H9 (cell line): Measurements from ENCODE around the gene DGKB. TPM values are rescaled to one million over a fixed set of nuclear protein-coding genes. Genes with fewer than 3 reads are reported as not detected.

Experiments
- DNase-seq: peaks from one replicate; pipeline ENCODE4 v3.0.0-alpha.2; 2017
- H2AFZ ChIP-seq: one replicate; pipeline ENCODE4 v1.6.1; 2013; ENCODE audit warnings: mild to moderate bottlenecking, low read length, control low read depth, moderate library complexity
- H2AK5ac ChIP-seq: 2 replicates; pipeline ENCODE4 v1.6.1; 2013; ENCODE audit warnings: low read length, control low read depth, mixed read lengths; ENCODE audit not compliant: insufficient read length
- H2BK120ac ChIP-seq: one replicate; pipeline ENCODE4 v1.6.1; 2013; ENCODE audit warnings: low read depth, mild to moderate bottlenecking, low read length, control low read depth, inconsistent platforms; ENCODE audit not compliant: poor library complexity, severe bottlenecking
- H2BK12ac ChIP-seq: 2 replicates; pipeline ENCODE4 v1.6.1; 2013; ENCODE audit warnings: low read length, control low read depth, mixed read lengths, low read depth; ENCODE audit not compliant: insufficient read length
- H2BK15ac ChIP-seq: 2 replicates; pipeline ENCODE4 v1.6.1; 2013; ENCODE audit warnings: low read depth, low read length, control low read depth
- H2BK20ac ChIP-seq: one replicate; pipeline ENCODE4 v1.6.1; 2013; ENCODE audit warnings: low read depth, mild to moderate bottlenecking, low read length, control low read depth, inconsistent platforms; ENCODE audit not compliant: poor library complexity, severe bottlenecking
- H2BK5ac ChIP-seq: 2 replicates; pipeline ENCODE4 v1.6.1; 2013; ENCODE audit warnings: low read length, control low read depth, mixed read lengths; ENCODE audit not compliant: insufficient read length
- H3K14ac ChIP-seq: 2 replicates; pipeline ENCODE4 v1.6.1; 2013; ENCODE audit warnings: low read length, control low read depth; ENCODE audit not compliant: insufficient read depth
- H3K18ac ChIP-seq: 2 replicates; pipeline ENCODE4 v1.6.1; 2013; ENCODE audit warnings: low read depth, mild to moderate bottlenecking, mixed read lengths, low read length, control low read depth; ENCODE audit not compliant: insufficient read length
- H3K23ac ChIP-seq: 2 replicates; pipeline ENCODE4 v1.6.1; 2013; ENCODE audit warnings: low read length, control low read depth, mixed read lengths, low read depth; ENCODE audit not compliant: insufficient read length
- H3K23me2 ChIP-seq: 2 replicates; pipeline ENCODE4 v1.6.1; 2013; ENCODE audit warnings: low read depth, mild to moderate bottlenecking, mixed read lengths, low read length, control low read depth; ENCODE audit not compliant: insufficient read length, poor library complexity, severe bottlenecking
- H3K27ac ChIP-seq: 2 replicates; pipeline ENCODE4 v1.5.1; 2013; ENCODE audit warnings: low read length, control low read depth, mixed read lengths, low read depth; ENCODE audit not compliant: insufficient read length
- H3K27me3 ChIP-seq: 2 replicates; pipeline ENCODE4 v1.6.1; 2013; ENCODE audit warnings: low read length, control low read depth, inconsistent platforms; ENCODE audit not compliant: insufficient read depth
- H3K4ac ChIP-seq: 2 replicates; pipeline ENCODE4 v1.6.1; 2013; ENCODE audit warnings: low read depth, mild to moderate bottlenecking, control low read depth, inconsistent platforms, low read length, moderate library complexity
- H3K4me1 ChIP-seq: 2 replicates; pipeline ENCODE4 v1.6.1; 2013; ENCODE audit warnings: low read length, control low read depth, inconsistent platforms; ENCODE audit not compliant: insufficient read depth
- H3K4me2 ChIP-seq: 2 replicates; pipeline ENCODE4 v1.6.1; 2013; ENCODE audit warnings: low read length, control low read depth, mixed read lengths; ENCODE audit not compliant: insufficient read length, insufficient read depth
- H3K56ac ChIP-seq: 2 replicates; pipeline ENCODE4 v1.6.1; 2013; ENCODE audit warnings: low read depth, mild to moderate bottlenecking, mixed read lengths, low read length, control low read depth; ENCODE audit not compliant: insufficient read length
- H3K79me1 ChIP-seq: 2 replicates; pipeline ENCODE4 v1.6.1; 2013; ENCODE audit warnings: low read depth, mild to moderate bottlenecking, moderate library complexity, low read length, control low read depth, inconsistent platforms; ENCODE audit not compliant: insufficient read depth, poor library complexity, severe bottlenecking
- H3K79me2 ChIP-seq: 2 replicates; pipeline ENCODE4 v1.6.1; 2013; ENCODE audit warnings: low read length, control low read depth, inconsistent platforms; ENCODE audit not compliant: insufficient read depth
- H3K9ac ChIP-seq: 2 replicates; pipeline ENCODE4 v1.6.1; 2013; ENCODE audit warnings: low read length, control low read depth, mixed read lengths; ENCODE audit not compliant: insufficient read length; ENCODE audit errors: extremely low read depth
- H3K9me3 ChIP-seq: one replicate; pipeline ENCODE4 v1.6.1; 2013; ENCODE audit warnings: low read depth, low read length, inconsistent platforms; ENCODE audit not compliant: control insufficient read depth
- H3T11ph ChIP-seq: one replicate; pipeline ENCODE4 v1.6.1; 2013; ENCODE audit warnings: mild to moderate bottlenecking, low read length, control low read depth, inconsistent platforms
- H4K20me1 ChIP-seq: one replicate; pipeline ENCODE4 v1.6.1; 2013; ENCODE audit not compliant: control insufficient read depth, insufficient read length, insufficient read depth
- H4K5ac ChIP-seq: 2 replicates; pipeline ENCODE4 v1.6.1; 2013; ENCODE audit warnings: low read depth, mild to moderate bottlenecking, mixed read lengths, low read length, control low read depth; ENCODE audit not compliant: insufficient read length
- H4K8ac ChIP-seq: replicated peaks from 2 replicates; pipeline ENCODE4 v1.6.1; 2013; ENCODE audit warnings: low read length, control low read depth, mixed read lengths, low read depth; ENCODE audit not compliant: insufficient read length
- H4K91ac ChIP-seq: 2 replicates; pipeline ENCODE4 v1.6.1; 2013; ENCODE audit warnings: low read depth, mild to moderate bottlenecking, moderate library complexity, mixed read lengths, low read length, control low read depth; ENCODE audit not compliant: insufficient read length
- H3K27ac Mint-ChIP-seq, 3 experiments: 2 replicates in 2 of 3; 3 replicates in 1 of 3; pipeline ENCODE4 v1.8.0; 2020 to 2021; ENCODE audit warnings: mixed read lengths in 3 of 3, mild to moderate bottlenecking in 1 of 3, moderate library complexity in 1 of 3
- H3K27me3 Mint-ChIP-seq: 2 replicates; pipeline ENCODE4 v1.8.0; 2021; ENCODE audit warnings: low read depth, mild to moderate bottlenecking, moderate library complexity, mixed read lengths
- H3K36me3 Mint-ChIP-seq, 3 experiments: 2 replicates in 2 of 3; 3 replicates in 1 of 3; pipeline ENCODE4 v1.8.0; 2020 to 2021; ENCODE audit warnings: low read depth in 3 of 3, mixed read lengths in 3 of 3; ENCODE audit not compliant: insufficient read depth in 1 of 3
- H3K4me1 Mint-ChIP-seq, 2 experiments: 2 replicates each; pipeline ENCODE4 v1.8.0; 2020; ENCODE audit warnings: mixed read lengths in 2 of 2
- H3K4me3 Mint-ChIP-seq, 2 experiments: 2 replicates in 1 of 2; 3 replicates in 1 of 2; pipeline ENCODE4 v1.8.0; 2020 to 2021; ENCODE audit warnings: mild to moderate bottlenecking in 2 of 2, mixed read lengths in 2 of 2, moderate library complexity in 1 of 2
- H3K9me3 Mint-ChIP-seq, 2 experiments: 2 replicates in 1 of 2; 3 replicates in 1 of 2; pipeline ENCODE4 v1.8.0; 2020; ENCODE audit warnings: mild to moderate bottlenecking in 2 of 2, mixed read lengths in 2 of 2, moderate library complexity in 1 of 2
- CTCF ChIP-seq: fragments of 200-600 bp; sonication (generic); conservative IDR thresholded peaks from 3 replicates; pipeline ENCODE4 v1.8.0; 2021; ENCODE audit warnings: antibody characterized with exemption, mild to moderate bottlenecking
- WGBS: extraction: QIAGEN DNeasy Blood & Tissue Kit; methylation state at CpG from one replicate; pipeline ENCODE4 v1.1.7; 2013; ENCODE audit warnings: missing lambda C conversion rate, low lambda C conversion rate, mixed read lengths; ENCODE audit not compliant: insufficient read length; ENCODE audit errors: extremely low coverage; 5-methylcytosine and 5-hydroxymethylcytosine counted together
- total RNA-seq: library from RNA; stranded (reverse); gene quantifications from 2 replicates; pipeline ENCODE4 v1.2.1, GENCODE V29; 2021

The DGKB gene
- total RNA-seq, 1 experiment from 2014 or later: 0.26 TPM

GRCh38 chr7:14734839-14735321 is 167.7 kb downstream of the DGKB start:
- WGBS: no CpG with 5 or more reads among the region's 9 CpGs
- H3K27ac ChIP-seq: no peak overlapping the region
- H3K4me2 ChIP-seq: peak overlapping the region; percentile 11
- H4K8ac ChIP-seq: no peak overlapping the region
- no peak overlapping the region for H3K23ac ChIP-seq
- H3K9me3 Mint-ChIP-seq: peaks cover 6 to 15% of the 10 kb centered on the region in 2 experiments
- no peak overlapping the region for H2BK20ac ChIP-seq
- peak; percentile 86 for DNase-seq
- H3K27ac Mint-ChIP-seq: peak overlapping the region in 2 of 3 experiments; percentile 42 to 58; a peak in 2 of 7 replicates
- no peak overlapping the region for H3K18ac ChIP-seq
- H3T11ph ChIP-seq: no peak overlapping the region
- peak; percentile 73 for TF ChIP-seq CTCF
- no peak overlapping the region for H3K14ac ChIP-seq
- no peaks in the 10 kb centered on the region for H3K9me3 ChIP-seq
- no peaks in the 10 kb centered on the region for H3K27me3 Mint-ChIP-seq
- no peaks in the 10 kb centered on the region for H4K20me1 ChIP-seq
- no peak overlapping the region for H4K5ac ChIP-seq
- H2AFZ ChIP-seq: no peak overlapping the region
- no peaks in the 10 kb centered on the region for H3K79me2 ChIP-seq
- H3K36me3 Mint-ChIP-seq: peaks cover 3 to 7% (median 6%) of the 10 kb centered on the region in 3 experiments; a peak in 5 of 7 replicates
- no peak overlapping the region for H2BK120ac ChIP-seq
- peak overlapping the region; percentile 41 to 57; a peak in 3 of 5 replicates for H3K4me3 Mint-ChIP-seq
- H3K4me1 ChIP-seq: no peaks in the 10 kb centered on the region
- no peak overlapping the region for H2BK15ac ChIP-seq
- no peak overlapping the region for H2AK5ac ChIP-seq
- no peak overlapping the region for H3K9ac ChIP-seq
- H2BK12ac ChIP-seq: no peak overlapping the region
- no peaks in the 10 kb centered on the region for H3K27me3 ChIP-seq
- no peaks in the 10 kb centered on the region for H3K79me1 ChIP-seq
- H3K4me1 Mint-ChIP-seq: peaks cover 7 to 17% of the 10 kb centered on the region in 2 experiments; a peak in 3 of 4 replicates
- no peak overlapping the region for H3K56ac ChIP-seq
- H2BK5ac ChIP-seq: no peak overlapping the region
- no peaks in the 10 kb centered on the region for H3K23me2 ChIP-seq
- H3K4ac ChIP-seq: no peak overlapping the region
- H4K91ac ChIP-seq: no peak overlapping the region
